C1 segment of cervical spinal cord (tissue), 14 donors: ENCODE results near the gene NAA60.
"Not testable (repeated sequence)": the region's sequence is repeated elsewhere in the genome, so short reads cannot be mapped to it uniquely, and the experiment has no call there.

Experiments
- DNase-seq, 14 donors: peaks; one replicate each; lab custom pipeline; 2025; lab: John Stamatoyannopoulos, UW

NAA60 gene

DNA sequence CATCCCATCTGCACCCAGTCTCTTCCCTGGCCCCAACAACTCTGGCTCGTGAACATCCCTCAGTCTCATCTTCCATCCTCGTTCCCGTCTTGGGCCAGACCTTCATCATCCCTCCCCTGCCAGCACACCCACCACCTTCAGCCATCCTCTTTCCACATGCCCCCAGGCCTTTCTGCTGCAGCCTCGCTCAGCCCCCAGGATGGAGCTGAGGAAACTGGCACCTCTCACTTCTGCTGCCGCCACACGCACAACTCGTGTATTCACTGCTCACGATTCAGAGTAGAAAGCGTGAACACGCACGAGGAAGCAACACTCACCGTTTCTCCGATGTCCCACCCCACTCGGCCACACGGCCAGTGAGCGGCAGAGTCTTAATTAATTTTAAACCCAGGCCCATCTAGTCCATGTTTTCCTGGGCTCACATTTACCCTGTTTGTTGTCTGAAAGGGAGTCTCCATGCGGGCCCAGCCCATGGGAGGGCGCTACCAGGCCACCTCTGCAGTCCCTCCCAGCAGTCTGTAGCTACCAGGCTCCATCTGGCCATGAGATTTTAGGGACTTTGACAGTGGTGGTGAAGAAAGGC is 39.3 kb downstream of the NAA60 start:
- DNase-seq, result no peak

- DNase-seq, result peak in 9 of 14 donors; percentile 10 to 91 (median 29)
Observed at GRCh38 chr16:3484318-3485096, 41.0 kb downstream of the NAA60 start.

DNA sequence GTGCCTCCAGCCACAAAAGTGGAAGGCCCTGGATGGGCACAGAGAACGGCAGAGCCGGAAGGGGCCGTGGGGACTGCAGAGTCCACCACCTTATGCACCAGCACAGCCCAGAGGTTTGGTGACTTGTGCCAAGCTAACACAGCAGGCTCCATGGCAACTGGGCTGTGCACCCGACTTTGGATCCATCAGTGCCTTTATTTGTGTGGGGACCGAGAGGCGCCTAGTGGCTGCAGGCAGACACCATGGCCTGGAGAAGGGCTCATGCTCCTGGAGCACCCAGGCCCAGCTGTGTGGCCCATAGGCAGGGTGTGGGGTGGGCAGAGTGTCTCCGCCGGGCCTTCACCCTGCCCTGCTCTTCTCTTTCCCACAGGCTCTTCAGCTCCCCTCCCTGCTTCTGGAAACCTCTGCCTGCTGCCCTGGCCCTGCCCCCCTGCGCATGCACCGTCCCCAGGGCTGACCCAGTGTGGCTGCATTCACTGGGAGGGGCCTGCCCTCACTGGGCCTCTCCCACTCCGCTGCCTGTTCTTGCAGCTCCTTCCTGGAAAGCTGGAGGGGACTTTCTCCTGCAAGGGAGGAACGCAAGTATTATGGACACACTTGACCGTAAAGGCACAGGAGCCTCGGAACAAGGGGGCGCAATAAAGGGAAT is 41.7 kb downstream of the NAA60 start:
- no peak for DNase-seq

DNA sequence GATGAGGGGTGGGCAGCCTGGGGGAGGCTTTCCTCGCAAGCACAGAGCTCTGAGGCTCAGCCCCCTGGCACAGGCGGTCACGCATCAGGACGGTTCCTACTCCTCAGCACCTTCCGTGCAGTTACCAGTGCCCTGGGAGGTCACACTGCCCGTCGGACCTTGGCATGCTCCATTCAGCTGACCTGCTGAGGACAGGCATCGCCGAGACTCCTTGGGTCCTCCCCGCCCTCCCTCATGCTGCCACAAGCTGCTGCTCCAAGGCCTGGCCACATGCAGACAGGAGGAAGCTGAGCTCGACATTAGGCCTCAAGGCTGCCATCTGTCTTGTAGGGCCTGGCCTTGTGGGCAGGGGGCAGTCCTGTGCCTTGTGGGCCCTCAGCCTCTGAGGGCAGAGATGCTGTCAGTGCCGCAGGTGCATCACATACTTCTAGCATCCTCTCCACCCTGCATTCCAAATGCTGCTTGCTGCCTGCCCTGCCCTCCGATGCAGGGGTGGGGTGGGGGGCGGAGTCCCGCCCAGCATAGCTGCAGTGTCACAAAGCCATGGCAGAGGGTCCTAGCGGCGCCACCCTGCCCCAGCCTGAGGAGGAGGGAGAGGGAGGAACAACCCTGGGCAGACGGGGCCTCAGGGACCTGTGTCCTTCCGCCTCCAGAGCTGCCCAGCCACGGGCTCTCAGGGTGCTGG is 42.5 kb downstream of the NAA60 start:
- DNase-seq, result peak in 1 of 14 donors; percentile 21

DNA sequence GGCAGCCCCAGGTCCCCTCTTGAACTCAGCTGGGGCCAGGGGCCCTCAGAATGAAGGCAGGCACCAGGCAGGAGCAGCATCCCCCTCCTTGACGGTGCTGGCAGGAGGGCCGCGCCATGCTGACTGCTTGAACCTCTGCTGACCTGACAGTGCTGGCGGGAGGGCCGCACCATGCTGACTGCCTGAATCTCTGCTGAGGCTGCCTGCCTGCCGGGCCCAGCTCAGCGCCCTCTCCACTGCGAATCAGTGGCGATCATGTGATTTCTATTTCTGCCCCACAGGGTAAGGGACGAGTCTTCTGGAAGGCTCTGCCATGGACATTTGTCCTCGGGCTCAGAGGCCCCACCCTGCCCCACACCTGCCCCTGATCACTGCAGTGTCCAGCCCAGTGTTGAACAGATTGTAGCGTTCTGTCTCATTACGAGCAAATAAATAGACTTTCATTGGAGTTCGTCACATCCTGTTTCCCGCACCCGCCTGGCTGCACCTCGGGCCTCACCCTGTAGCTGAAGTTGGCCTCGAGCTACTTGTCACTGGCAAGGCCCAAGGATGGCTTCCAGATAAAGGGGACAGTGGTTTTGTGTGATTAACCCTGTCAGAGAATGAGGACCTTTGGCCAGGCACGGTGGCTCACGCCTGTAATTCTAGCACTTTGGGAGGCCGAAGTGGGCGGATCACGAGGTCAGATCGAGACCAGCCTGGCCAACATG is 43.2 kb downstream of the NAA60 start:
- peak in 1 of 14 donors; percentile 29 for DNase-seq

- DNase-seq, result no peak
Observed at GRCh38 chr16:3487521-3488410, 44.3 kb downstream of the NAA60 start.

DNA sequence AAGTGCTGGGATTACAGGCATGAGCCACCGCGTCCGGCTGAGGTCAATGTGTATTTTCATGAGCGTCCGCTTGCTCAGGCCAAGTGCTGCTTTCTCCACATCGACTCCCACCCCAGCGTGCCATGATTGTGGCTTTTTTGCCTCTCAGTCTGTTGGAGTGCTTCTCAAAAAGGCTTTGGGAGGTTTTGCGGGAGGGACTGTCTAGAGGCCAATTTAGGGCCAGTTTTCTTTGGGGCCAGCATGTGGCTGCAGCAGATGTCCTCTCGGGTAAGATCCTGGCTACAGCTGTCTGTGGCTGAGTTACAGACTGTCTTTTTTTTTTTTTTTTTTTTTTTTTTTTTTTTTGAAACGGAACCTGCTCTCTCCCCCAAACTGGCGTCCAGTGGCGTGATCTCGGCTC is 45.3 kb downstream of the NAA60 start:
- no peak for DNase-seq

- no peak for DNase-seq
Observed at GRCh38 chr16:3490911-3491629, 47.6 kb downstream of the NAA60 start.

GRCh38 chr16:3492356-3492755 is 48.9 kb downstream of the NAA60 start:
- DNase-seq, result no peak

DNA sequence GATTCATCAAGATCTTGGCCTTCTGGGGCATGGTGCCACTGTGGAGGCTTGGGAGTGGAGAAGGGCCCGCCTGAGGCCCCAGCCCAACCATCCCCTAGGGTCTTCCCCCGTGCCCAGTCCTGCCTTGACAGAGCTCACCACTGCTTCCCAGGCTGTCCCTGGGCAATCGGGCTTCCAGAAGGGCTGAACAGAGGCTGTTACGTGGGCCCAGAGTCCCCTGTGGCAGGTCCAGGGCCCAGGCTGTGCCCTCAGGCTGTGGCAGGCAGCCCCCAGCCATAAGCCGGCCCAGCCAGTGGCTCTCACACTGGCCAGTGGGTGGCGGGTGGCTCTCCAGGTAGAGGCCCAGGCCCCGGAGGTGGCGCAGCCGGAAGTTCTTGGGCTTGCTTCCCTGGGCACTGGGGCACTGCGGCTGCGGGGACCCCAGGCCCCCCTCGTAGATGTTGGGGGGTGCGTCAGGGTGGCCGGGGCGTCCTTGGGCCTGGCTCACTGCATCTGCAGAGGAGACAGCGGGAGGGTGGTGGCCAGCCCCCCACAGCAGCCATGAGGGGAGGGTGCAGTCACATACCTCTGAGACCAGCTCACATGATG is 51.0 kb downstream of the NAA60 start:
- no peak for DNase-seq

DNA sequence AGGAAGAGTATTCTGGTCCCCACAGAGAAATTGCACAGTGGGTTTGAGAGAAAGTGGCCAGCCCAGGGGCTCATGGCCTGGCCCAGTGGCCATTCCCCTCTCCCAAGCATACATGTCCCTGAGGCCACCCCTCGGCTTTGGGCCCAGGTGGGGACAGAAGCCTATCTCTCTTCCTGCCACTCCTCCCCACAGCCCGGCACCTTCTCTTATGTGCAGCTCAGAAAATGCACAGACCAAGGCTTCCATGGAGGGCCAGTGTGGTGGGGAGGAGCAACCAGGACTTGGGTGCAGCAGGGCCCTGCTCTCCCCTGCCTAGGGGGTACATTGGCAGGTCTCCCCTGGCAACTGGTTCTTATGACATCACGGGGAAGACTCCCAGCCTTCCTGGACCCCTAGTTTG is 51.7 kb downstream of the NAA60 start, which contains the start of gene C16orf90:
C16orf90 (minus strand) TSS at position 314 of the 400 bp plus-strand sequence; CDS start at position 246, 68 bp downstream.
- DNase-seq, result no peak

- DNase-seq, result no peak
Observed at GRCh38 chr16:3496386-3496785, 52.9 kb downstream of the NAA60 start.

- no peak for DNase-seq
Observed at GRCh38 chr16:3497771-3498170, 54.3 kb downstream of the NAA60 start.

DNA sequence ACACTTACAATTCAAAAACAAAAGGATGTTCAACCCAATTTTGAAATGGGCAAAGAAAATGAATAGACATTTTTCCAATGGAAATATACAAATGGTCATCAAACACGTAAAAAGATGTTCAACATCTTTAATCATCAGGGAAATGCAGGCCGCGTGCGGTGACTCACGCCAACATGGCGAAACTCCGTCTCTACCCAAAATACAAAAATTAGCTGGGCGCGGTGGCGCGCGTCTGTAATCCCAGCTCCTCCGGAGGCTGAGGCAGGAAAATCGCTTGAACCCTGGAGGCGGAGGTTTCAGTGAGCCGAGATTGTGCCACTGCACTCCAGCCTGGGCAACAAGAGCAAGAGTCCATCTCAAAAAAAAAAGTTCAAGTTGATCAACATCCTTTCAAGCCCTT is 55.5 kb downstream of the NAA60 start:
- no peak for DNase-seq

DNA sequence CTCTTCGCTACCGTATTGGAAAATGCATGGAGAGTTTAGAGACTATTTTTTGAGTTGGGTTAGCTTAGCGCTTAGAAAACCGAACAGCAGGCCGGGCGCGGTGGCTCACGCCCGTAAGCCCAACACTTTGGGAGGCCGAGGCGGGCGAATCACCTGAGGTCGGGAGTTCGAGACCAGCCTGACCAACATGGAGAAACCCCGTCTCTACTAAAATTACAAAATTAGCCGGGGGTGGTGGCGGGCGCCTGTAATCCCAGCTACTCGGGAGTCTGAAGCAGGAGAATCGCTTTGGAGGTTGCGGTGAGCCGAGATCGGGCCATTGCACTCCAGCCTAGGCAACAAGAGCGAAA is 57.9 kb downstream of the NAA60 start:
- DNase-seq, result not testable (repeated sequence)

- no peak for DNase-seq
Observed at GRCh38 chr16:3501783-3502400, 58.4 kb downstream of the NAA60 start.

DNA sequence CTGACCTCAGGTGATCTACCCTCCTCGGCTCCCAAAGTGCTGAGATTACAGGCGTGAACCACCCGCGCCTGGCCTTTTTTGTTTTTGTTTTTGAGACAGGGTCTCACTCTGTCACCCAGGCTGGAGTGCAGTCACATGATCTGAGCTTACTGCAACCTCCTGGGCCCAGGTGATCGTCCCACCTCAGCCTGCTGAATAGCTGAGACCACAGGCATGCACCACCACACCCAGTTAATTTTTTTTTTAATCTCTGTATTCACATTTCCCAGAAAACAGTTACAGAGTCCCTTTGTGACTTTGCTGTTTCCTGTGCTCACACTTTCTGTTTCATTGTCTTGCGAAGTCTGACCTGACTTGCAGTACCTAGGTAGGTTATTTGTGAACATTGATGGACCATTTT is 60.0 kb downstream of the NAA60 start:
- DNase-seq, result no peak

DNA sequence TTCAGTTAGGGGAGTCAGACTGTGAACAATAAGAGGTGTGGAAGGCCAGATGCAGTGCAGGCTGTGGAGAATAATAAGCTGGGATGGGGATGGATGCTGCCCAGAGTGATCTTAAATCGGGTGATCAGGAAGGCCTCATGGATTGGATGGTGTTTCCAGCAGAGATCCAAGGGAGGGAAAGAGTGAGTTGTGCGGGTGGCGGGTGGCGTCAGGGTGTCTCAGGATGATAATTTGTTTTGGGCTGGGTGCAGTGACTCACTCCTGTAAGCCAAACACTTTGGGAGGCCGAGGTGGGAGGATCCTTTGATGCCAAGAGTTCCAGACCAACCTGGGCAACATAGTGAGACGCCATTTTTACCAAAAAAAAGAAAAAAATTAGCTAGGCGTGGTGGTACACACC is 65.3 kb downstream of the NAA60 start:
- DNase-seq, result no peak

- DNase-seq, result no peak
Observed at GRCh38 chr16:3509470-3509928, 66.0 kb downstream of the NAA60 start.
